ENCODE measurements around the gene STXBP5. TPM values are rescaled to one million over a fixed set of nuclear protein-coding genes. Genes with fewer than 3 reads are reported as not detected.
A peak's percentile ranks its signal among the peaks of the same experiment; 100 is the strongest.
"Not testable (repeated sequence)": the region's sequence is repeated elsewhere in the genome, so short reads cannot be mapped to it uniquely, and the experiment has no call there.

STXBP5 gene
- total and polyA plus RNA-seq, 7 experiments from 2014 or later = 2.5 to 47.4 (median 26.5) TPM

GRCh38 chr6:147361311-147361981 is 157.2 kb downstream of the STXBP5 start:
- POLR2A ChIA-PET = no interaction called here
- H3K36me3 Mint-ChIP-seq = peaks cover 20 to 67% (median 56%) of the 10 kb centered on the region in 5 donors
- DNase-seq (no peak), ATAC-seq (no peak)
- H3K27ac Mint-ChIP-seq = no peak overlapping the region
- H3K27ac ChIP-seq (ENCODE audit: low read depth, low read length) = no peak overlapping the region
- no peaks in the 10 kb centered on the region for H3K9me3 ChIP-seq (ENCODE audit: control insufficient read depth in 2 of 3, low read length in 3 of 3)
- no peaks in the 10 kb centered on the region for H3K4me1 ChIP-seq (ENCODE audit: control insufficient read depth in 2 of 2, insufficient read depth in 2 of 2, low read length in 2 of 2)
- H3K36me3 ChIP-seq (ENCODE audit: control insufficient read depth in 2 of 3, insufficient read depth in 3 of 3, low read length in 3 of 3) = peaks cover 4 to 36% (median 11%) of the 10 kb centered on the region in 3 experiments
- no peaks in the 10 kb centered on the region for H3K4me1 Mint-ChIP-seq
- H3K27me3 Mint-ChIP-seq = no peaks in the 10 kb centered on the region
- no peak overlapping the region for H3K4me3 Mint-ChIP-seq
- H3K4me3 ChIP-seq (ENCODE audit: low read length) = no peak overlapping the region
- CTCF ChIA-PET = no interaction called here
- peaks cover 0 to 6% (median 0%) of the 10 kb centered on the region in 11 donors for H3K9me3 Mint-ChIP-seq
- no peaks in the 10 kb centered on the region for H3K27me3 ChIP-seq (ENCODE audit: control insufficient read depth in 2 of 2, insufficient read depth in 2 of 2, low read length in 2 of 2)
- intact Hi-C loops (cut with micrococcal nuclease) = no loop called here

GRCh38 chr6:147366290-147366689 is 162.1 kb downstream of the STXBP5 start:
- Mint-ChIP-seq H3K27me3 (no peaks in the 10 kb centered on the region), H3K4me1 (peaks cover 0 to 2% (median 0%) of the 10 kb centered on the region in 7 donors), H3K27ac (no peak overlapping the region), H3K4me3 (no peak overlapping the region), H3K9me3 (peaks cover 0 to 3% (median 0%) of the 10 kb centered on the region in 11 donors), H3K36me3 (peaks cover 6 to 53% (median 38%) of the 10 kb centered on the region in 5 donors)
- no peaks in the 10 kb centered on the region for H3K4me1 ChIP-seq (ENCODE audit: control insufficient read depth in 2 of 2, insufficient read depth in 2 of 2, low read length in 2 of 2)
- ChIA-PET CTCF (no interaction called here), POLR2A (no interaction called here)
- peaks cover 0 to 24% (median 6%) of the 10 kb centered on the region in 3 experiments for H3K36me3 ChIP-seq (ENCODE audit: control insufficient read depth in 2 of 3, insufficient read depth in 3 of 3, low read length in 3 of 3)
- DNase-seq (no peak), ATAC-seq (no peak)
- no peaks in the 10 kb centered on the region for H3K27me3 ChIP-seq (ENCODE audit: control insufficient read depth in 2 of 2, insufficient read depth in 2 of 2, low read length in 2 of 2)
- no peak overlapping the region for H3K4me3 ChIP-seq (ENCODE audit: low read length)
- H3K9me3 ChIP-seq (ENCODE audit: control insufficient read depth in 2 of 3, low read length in 3 of 3) = no peaks in the 10 kb centered on the region
- no peak overlapping the region for H3K27ac ChIP-seq (ENCODE audit: low read depth, low read length)
- intact Hi-C loops (cut with micrococcal nuclease) = no loop called here

GRCh38 chr6:147371325-147371724 is 167.1 kb downstream of the STXBP5 start:
- no peak overlapping the region for H3K27ac ChIP-seq (ENCODE audit: low read depth, low read length)
- Mint-ChIP-seq H3K27ac (no peak overlapping the region), H3K4me1 (peaks cover 0 to 2% (median 0%) of the 10 kb centered on the region in 7 donors), H3K9me3 (no peaks in the 10 kb centered on the region), H3K4me3 (no peak overlapping the region), H3K27me3 (no peaks in the 10 kb centered on the region), H3K36me3 (peaks cover 3 to 36% (median 24%) of the 10 kb centered on the region in 5 donors)
- H3K4me3 ChIP-seq (ENCODE audit: low read length) = no peak overlapping the region
- DNase-seq (no peak), ATAC-seq (no peak)
- ChIA-PET CTCF (no interaction called here), POLR2A (no interaction called here)
- H3K4me1 ChIP-seq (ENCODE audit: control insufficient read depth in 2 of 2, insufficient read depth in 2 of 2, low read length in 2 of 2) = no peaks in the 10 kb centered on the region
- intact Hi-C loops (cut with micrococcal nuclease) = no loop called here
- H3K36me3 ChIP-seq (ENCODE audit: control insufficient read depth in 2 of 3, insufficient read depth in 3 of 3, low read length in 3 of 3) = peaks cover 0 to 6% (median 0%) of the 10 kb centered on the region in 3 experiments
- H3K27me3 ChIP-seq (ENCODE audit: control insufficient read depth in 2 of 2, insufficient read depth in 2 of 2, low read length in 2 of 2) = no peaks in the 10 kb centered on the region
- H3K9me3 ChIP-seq (ENCODE audit: control insufficient read depth in 2 of 3, low read length in 3 of 3) = no peaks in the 10 kb centered on the region

- CTCF ChIA-PET = no interaction called here
- H3K27ac Mint-ChIP-seq = no peak overlapping the region
- Histone ChIP-seq H3K27me3 (ENCODE audit: control insufficient read depth in 2 of 2, insufficient read depth in 2 of 2, low read length in 2 of 2) (no peaks in the 10 kb centered on the region), H3K27ac (ENCODE audit: low read depth, low read length) (no peak overlapping the region), H3K4me1 (ENCODE audit: control insufficient read depth in 2 of 2, insufficient read depth in 2 of 2, low read length in 2 of 2) (no peaks in the 10 kb centered on the region), H3K4me3 (ENCODE audit: low read length) (no peak overlapping the region), H3K36me3 (ENCODE audit: control insufficient read depth in 2 of 3, insufficient read depth in 3 of 3, low read length in 3 of 3) (no peaks in the 10 kb centered on the region), H3K9me3 (ENCODE audit: control insufficient read depth in 2 of 3, low read length in 3 of 3) (no peaks in the 10 kb centered on the region)
- no peaks in the 10 kb centered on the region for H3K27me3 Mint-ChIP-seq
- no peak overlapping the region for H3K4me3 Mint-ChIP-seq
- H3K9me3 Mint-ChIP-seq = no peaks in the 10 kb centered on the region
- intact Hi-C loops (cut with micrococcal nuclease) = no loop called here
- H3K36me3 Mint-ChIP-seq = peaks cover 3 to 34% (median 24%) of the 10 kb centered on the region in 5 donors
- DNase-seq (no peak), ATAC-seq (no peak)
- POLR2A ChIA-PET = no interaction called here
- no peaks in the 10 kb centered on the region for H3K4me1 Mint-ChIP-seq
Measured at GRCh38 chr6:147372806-147373205, 168.6 kb downstream of the STXBP5 start.

DNA sequence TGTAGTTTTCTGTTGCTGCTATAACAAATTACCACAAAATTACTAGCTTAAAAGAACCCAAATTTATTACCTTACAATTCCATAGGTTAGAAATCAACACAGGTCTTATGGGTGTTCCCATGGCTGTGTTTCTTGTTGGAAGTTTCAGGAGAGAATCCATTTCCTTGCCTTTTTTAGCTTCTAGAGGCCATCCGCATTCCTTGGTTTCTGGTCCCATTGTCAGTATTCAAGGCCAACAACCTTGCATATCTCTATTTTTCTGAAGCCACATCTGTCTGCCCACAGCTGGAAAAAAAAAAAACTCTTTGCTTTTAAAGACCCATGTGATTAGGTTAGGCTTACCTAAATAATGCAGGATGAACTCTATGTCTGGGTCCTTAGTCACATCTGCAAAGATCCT is 174.6 kb downstream of the STXBP5 start:
- POLR2A ChIA-PET = no interaction called here

GRCh38 chr6:147380841-147381240 is 176.6 kb downstream of the STXBP5 start:
- H3K9me3 ChIP-seq (ENCODE audit: control insufficient read depth in 2 of 3, low read length in 3 of 3); ATAC-seq; H3K4me3 Mint-ChIP-seq; H3K4me1 ChIP-seq (ENCODE audit: control insufficient read depth in 2 of 2, insufficient read depth in 2 of 2, low read length in 2 of 2); POLR2A ChIA-PET; H3K27me3 Mint-ChIP-seq; H3K27ac ChIP-seq (ENCODE audit: low read depth, low read length); H3K27ac Mint-ChIP-seq; H3K27me3 ChIP-seq (ENCODE audit: control insufficient read depth in 2 of 2, insufficient read depth in 2 of 2, low read length in 2 of 2); H3K4me1 Mint-ChIP-seq; H3K4me3 ChIP-seq (ENCODE audit: low read length); DNase-seq; H3K9me3 Mint-ChIP-seq; CTCF ChIA-PET: not testable (repeated sequence)
- peaks cover 0 to 15% (median 10%) of the 10 kb centered on the region in 3 experiments for H3K36me3 ChIP-seq (ENCODE audit: control insufficient read depth in 2 of 3, insufficient read depth in 3 of 3, low read length in 3 of 3)
- peaks cover 13 to 72% (median 47%) of the 10 kb centered on the region in 5 donors for H3K36me3 Mint-ChIP-seq
- intact Hi-C loops (cut with micrococcal nuclease) = loop anchor here (10.0 kb wide), 2 partner anchors 526 to 1084 kb away; no protein-coding TSS in a partner anchor

More for the DNA sequence above, 174.6 kb downstream of the STXBP5 start:
- ATAC-seq (no peak), DNase-seq (no peak)
- no peaks in the 10 kb centered on the region for H3K27me3 ChIP-seq (ENCODE audit: control insufficient read depth in 2 of 2, insufficient read depth in 2 of 2, low read length in 2 of 2)
- Mint-ChIP-seq H3K9me3 (peaks cover 0 to 10% (median 0%) of the 10 kb centered on the region in 11 donors), H3K36me3 (peaks cover 13 to 71% (median 45%) of the 10 kb centered on the region in 5 donors), H3K27ac (no peak overlapping the region), H3K4me1 (peaks cover 0 to 4% (median 0%) of the 10 kb centered on the region in 7 donors), H3K27me3 (no peaks in the 10 kb centered on the region), H3K4me3 (no peak overlapping the region)
- intact Hi-C loops (cut with micrococcal nuclease) = no loop called here
- no peak overlapping the region for H3K27ac ChIP-seq (ENCODE audit: low read depth, low read length)
- no peaks in the 10 kb centered on the region for H3K4me1 ChIP-seq (ENCODE audit: control insufficient read depth in 2 of 2, insufficient read depth in 2 of 2, low read length in 2 of 2)
- no peak overlapping the region for H3K4me3 ChIP-seq (ENCODE audit: low read length)
- H3K36me3 ChIP-seq (ENCODE audit: control insufficient read depth in 2 of 3, insufficient read depth in 3 of 3, low read length in 3 of 3) = peaks cover 0 to 11% (median 0%) of the 10 kb centered on the region in 3 experiments
- no peaks in the 10 kb centered on the region for H3K9me3 ChIP-seq (ENCODE audit: control insufficient read depth in 2 of 3, low read length in 3 of 3)
- CTCF ChIA-PET = interaction anchor here (0.6 kb wide), 1 partner anchor 40 kb away, joined by 3 read pairs; no protein-coding TSS in a partner anchor

GRCh38 chr6:147381712-147382111 is 177.5 kb downstream of the STXBP5 start:
- POLR2A ChIA-PET = no interaction called here
- H3K27ac Mint-ChIP-seq = peak overlapping the region in 1 of 9 donors; percentile 59
- CTCF ChIA-PET = interaction anchor here (1.1 kb wide), 1 partner anchor 523 kb away, joined by 4 read pairs; no protein-coding TSS in a partner anchor
- H3K27me3 Mint-ChIP-seq = no peaks in the 10 kb centered on the region
- H3K4me3 ChIP-seq (ENCODE audit: low read length) = no peak overlapping the region
- no peaks in the 10 kb centered on the region for H3K4me1 ChIP-seq (ENCODE audit: control insufficient read depth in 2 of 2, insufficient read depth in 2 of 2, low read length in 2 of 2)
- ATAC-seq = no peak
- no peak overlapping the region for H3K27ac ChIP-seq (ENCODE audit: low read depth, low read length)
- no peaks in the 10 kb centered on the region for H3K27me3 ChIP-seq (ENCODE audit: control insufficient read depth in 2 of 2, insufficient read depth in 2 of 2, low read length in 2 of 2)
- intact Hi-C loops (cut with micrococcal nuclease) = loop anchor here (10.0 kb wide), 2 partner anchors 527 to 1083 kb away; no protein-coding TSS in a partner anchor
- peaks cover 0 to 15% (median 10%) of the 10 kb centered on the region in 3 experiments for H3K36me3 ChIP-seq (ENCODE audit: control insufficient read depth in 2 of 3, insufficient read depth in 3 of 3, low read length in 3 of 3)
- no peak for DNase-seq
- no peaks in the 10 kb centered on the region for H3K9me3 ChIP-seq (ENCODE audit: control insufficient read depth in 2 of 3, low read length in 3 of 3)
- H3K9me3 Mint-ChIP-seq = peaks cover 0 to 10% (median 0%) of the 10 kb centered on the region in 11 donors
- no peak overlapping the region for H3K4me3 Mint-ChIP-seq
- peaks cover 10 to 68% (median 43%) of the 10 kb centered on the region in 5 donors for H3K36me3 Mint-ChIP-seq
- H3K4me1 Mint-ChIP-seq = peaks cover 0 to 4% (median 0%) of the 10 kb centered on the region in 7 donors

Data from naive thymus-derived CD4-positive, alpha-beta T cell (primary cell).